ENCODE results near the gene ATXN7L2. TPM values are rescaled to one million over a fixed set of nuclear protein-coding genes. Genes with fewer than 3 reads are reported as not detected.

Gene ATXN7L2
- total and polyA plus RNA-seq, 2 of the 8 experiments (the other 6 are each of a cell fraction or from before 2014, with no cell fraction given) = 8.1 to 9.3 TPM

DNA sequence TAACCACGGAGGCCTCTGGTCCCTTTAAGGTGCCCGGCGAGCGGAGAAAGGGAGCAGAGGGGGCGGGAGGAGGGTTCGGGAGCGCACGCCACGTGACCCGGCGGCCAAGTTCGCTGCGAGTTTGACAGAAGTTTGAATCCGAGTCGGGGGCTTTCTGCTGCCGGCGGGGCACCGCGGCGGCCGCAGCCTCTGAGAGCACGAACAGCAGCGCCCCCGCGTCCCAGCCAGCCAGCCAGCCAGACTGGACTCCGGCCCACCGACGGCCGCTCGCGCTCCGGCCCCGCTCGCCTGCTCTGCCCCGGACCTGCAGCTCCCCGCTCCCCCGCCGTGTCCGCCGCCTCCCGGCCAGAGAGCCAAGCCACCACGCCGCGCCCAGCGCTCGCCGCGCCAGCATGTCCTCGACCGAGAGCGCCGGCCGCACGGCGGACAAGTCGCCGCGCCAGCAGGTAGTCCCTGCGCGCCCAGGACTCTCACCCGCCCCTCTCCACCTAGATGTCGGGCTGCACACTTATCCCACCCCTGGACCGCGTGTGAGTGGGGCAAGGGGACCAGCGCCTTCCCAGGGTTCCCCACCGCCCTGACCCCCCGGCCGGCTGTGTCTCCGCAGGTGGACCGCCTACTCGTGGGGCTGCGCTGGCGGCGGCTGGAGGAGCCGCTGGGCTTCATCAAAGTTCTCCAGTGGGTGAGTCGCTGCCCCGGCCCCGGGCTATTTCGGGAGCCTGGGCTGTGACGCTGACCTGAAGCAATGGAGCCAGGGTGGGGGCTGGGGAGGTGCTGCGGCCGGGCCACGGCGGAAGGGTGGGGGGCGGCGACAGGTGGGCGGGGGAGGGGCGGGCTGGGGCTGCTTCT is 17.0 kb upstream of the ATXN7L2 start, which contains the start of gene SYPL2 (continued):
- no peak for TF ChIP-seq SAP30 (IDR thresholded peaks at IDR 0.05; ENCODE audit: insufficient read depth, insufficient replicate concordance, low read length)
- TF ChIP-seq SUZ12 (IDR thresholded peaks at IDR 0.05; ENCODE audit: low read length) = peak; percentile 63
- TF ChIP-seq TAF1 (IDR thresholded peaks at IDR 0.05; ENCODE audit: low read depth, low read length) = 0 out of 2 replicates have a peak, but pooled peaks have one; percentile 8
- no peak for TF ChIP-seq CHD1 (IDR thresholded peaks at IDR 0.05; ENCODE audit: low read depth, low read length)
- no peak for TF ChIP-seq YY1 (IDR thresholded peaks at IDR 0.05; ENCODE audit: low read depth, low read length)
- TF ChIP-seq RBBP5 (IDR thresholded peaks at IDR 0.05; ENCODE audit: borderline replicate concordance, low read depth, low read length) = no peak
- peak; percentile 39 to 78; a peak in 2 of 4 replicates for TF ChIP-seq SIN3A (conservative IDR thresholded peaks at IDR 0.05 in 1 of 2, IDR thresholded peaks at IDR 0.05 in 1 of 2; ENCODE audit: low read depth in 1 of 2, low read length in 2 of 2)
- no peak for TF ChIP-seq SIX5 (IDR thresholded peaks at IDR 0.05; ENCODE audit: low read depth, low read length)
- TF ChIP-seq, protein P1, sequence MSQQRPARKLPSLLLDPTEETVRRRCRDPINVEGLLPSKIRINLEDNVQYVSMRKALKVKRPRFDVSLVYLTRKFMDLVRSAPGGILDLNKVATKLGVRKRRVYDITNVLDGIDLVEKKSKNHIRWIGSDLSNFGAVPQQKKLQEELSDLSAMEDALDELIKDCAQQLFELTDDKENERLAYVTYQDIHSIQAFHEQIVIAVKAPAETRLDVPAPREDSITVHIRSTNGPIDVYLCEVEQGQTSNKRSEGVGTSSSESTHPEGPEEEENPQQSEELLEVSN (IDR thresholded peaks at IDR 0.05) = peak; percentile 52
- TF ChIP-seq FOSL1 (IDR thresholded peaks at IDR 0.05; ENCODE audit: insufficient read depth, low read depth, low read length) = no peak
- peak; percentile 54 for TF ChIP-seq EZH2 (IDR thresholded peaks at IDR 0.05; ENCODE audit: low read depth, low read length, severe bottlenecking)
- TF ChIP-seq TAF7 (optimal IDR thresholded peaks at IDR 0.05; ENCODE audit: borderline replicate concordance, low read depth, low read length) = peak; percentile 39
- TF ChIP-seq RFX5 (IDR thresholded peaks at IDR 0.05; ENCODE audit: borderline replicate concordance, low read depth, low read length) = no peak
- 0 out of 2 replicates have a peak, but pooled peaks have one; percentile 35 for TF ChIP-seq PHF8 (conservative IDR thresholded peaks at IDR 0.05; ENCODE audit: low read depth, low read length)
- TF ChIP-seq, protein P2, sequence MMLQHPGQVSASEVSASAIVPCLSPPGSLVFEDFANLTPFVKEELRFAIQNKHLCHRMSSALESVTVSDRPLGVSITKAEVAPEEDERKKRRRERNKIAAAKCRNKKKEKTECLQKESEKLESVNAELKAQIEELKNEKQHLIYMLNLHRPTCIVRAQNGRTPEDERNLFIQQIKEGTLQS (IDR thresholded peaks at IDR 0.05; ENCODE audit: insufficient read depth, low read depth, low read length) = peak; percentile 52; the same call in 1 of the 2 replicates
- TF ChIP-seq RAD21 (IDR thresholded peaks at IDR 0.05 in 1 of 2, conservative IDR thresholded peaks at IDR 0.05 in 1 of 2; ENCODE audit: low read depth in 2 of 2, low read length in 2 of 2) = no peak
- TF ChIP-seq KDM4A (IDR thresholded peaks at IDR 0.05; ENCODE audit: low read depth, low read length, severe bottlenecking) = peak; percentile 72
- no peak for TF ChIP-seq GABPA (IDR thresholded peaks at IDR 0.05; ENCODE audit: borderline replicate concordance, insufficient read depth, low read length)
- TF ChIP-seq ASH2L (IDR thresholded peaks at IDR 0.05; ENCODE audit: low read length) = peak; percentile 80
